H9 (cell line): Measurements from ENCODE around the gene STK11IP. TPM values are rescaled to one million over a fixed set of nuclear protein-coding genes. Genes with fewer than 3 reads are reported as not detected.

Source experiments
- DNase-seq: peaks from one replicate; pipeline ENCODE4 v3.0.0-alpha.2; 2017
- H2AFZ ChIP-seq: one replicate; pipeline ENCODE4 v1.6.1; 2013; ENCODE audit warnings: mild to moderate bottlenecking, low read length, control low read depth, moderate library complexity
- H2AK5ac ChIP-seq: 2 replicates; pipeline ENCODE4 v1.6.1; 2013; ENCODE audit warnings: low read length, control low read depth, mixed read lengths; ENCODE audit not compliant: insufficient read length
- H2BK120ac ChIP-seq: one replicate; pipeline ENCODE4 v1.6.1; 2013; ENCODE audit warnings: low read depth, mild to moderate bottlenecking, low read length, control low read depth, inconsistent platforms; ENCODE audit not compliant: poor library complexity, severe bottlenecking
- H2BK12ac ChIP-seq: 2 replicates; pipeline ENCODE4 v1.6.1; 2013; ENCODE audit warnings: low read length, control low read depth, mixed read lengths, low read depth; ENCODE audit not compliant: insufficient read length
- H2BK15ac ChIP-seq: 2 replicates; pipeline ENCODE4 v1.6.1; 2013; ENCODE audit warnings: low read depth, low read length, control low read depth
- H2BK20ac ChIP-seq: one replicate; pipeline ENCODE4 v1.6.1; 2013; ENCODE audit warnings: low read depth, mild to moderate bottlenecking, low read length, control low read depth, inconsistent platforms; ENCODE audit not compliant: poor library complexity, severe bottlenecking
- H2BK5ac ChIP-seq: 2 replicates; pipeline ENCODE4 v1.6.1; 2013; ENCODE audit warnings: low read length, control low read depth, mixed read lengths; ENCODE audit not compliant: insufficient read length
- H3K14ac ChIP-seq: 2 replicates; pipeline ENCODE4 v1.6.1; 2013; ENCODE audit warnings: low read length, control low read depth; ENCODE audit not compliant: insufficient read depth
- H3K18ac ChIP-seq: 2 replicates; pipeline ENCODE4 v1.6.1; 2013; ENCODE audit warnings: low read depth, mild to moderate bottlenecking, mixed read lengths, low read length, control low read depth; ENCODE audit not compliant: insufficient read length
- H3K23ac ChIP-seq: 2 replicates; pipeline ENCODE4 v1.6.1; 2013; ENCODE audit warnings: low read length, control low read depth, mixed read lengths, low read depth; ENCODE audit not compliant: insufficient read length
- H3K23me2 ChIP-seq: 2 replicates; pipeline ENCODE4 v1.6.1; 2013; ENCODE audit warnings: low read depth, mild to moderate bottlenecking, mixed read lengths, low read length, control low read depth; ENCODE audit not compliant: insufficient read length, poor library complexity, severe bottlenecking
- H3K27ac ChIP-seq: 2 replicates; pipeline ENCODE4 v1.5.1; 2013; ENCODE audit warnings: low read length, control low read depth, mixed read lengths, low read depth; ENCODE audit not compliant: insufficient read length
- H3K27me3 ChIP-seq: 2 replicates; pipeline ENCODE4 v1.6.1; 2013; ENCODE audit warnings: low read length, control low read depth, inconsistent platforms; ENCODE audit not compliant: insufficient read depth
- H3K4ac ChIP-seq: 2 replicates; pipeline ENCODE4 v1.6.1; 2013; ENCODE audit warnings: low read depth, mild to moderate bottlenecking, control low read depth, inconsistent platforms, low read length, moderate library complexity
- H3K4me1 ChIP-seq: 2 replicates; pipeline ENCODE4 v1.6.1; 2013; ENCODE audit warnings: low read length, control low read depth, inconsistent platforms; ENCODE audit not compliant: insufficient read depth
- H3K4me2 ChIP-seq: 2 replicates; pipeline ENCODE4 v1.6.1; 2013; ENCODE audit warnings: low read length, control low read depth, mixed read lengths; ENCODE audit not compliant: insufficient read length, insufficient read depth
- H3K56ac ChIP-seq: 2 replicates; pipeline ENCODE4 v1.6.1; 2013; ENCODE audit warnings: low read depth, mild to moderate bottlenecking, mixed read lengths, low read length, control low read depth; ENCODE audit not compliant: insufficient read length
- H3K79me1 ChIP-seq: 2 replicates; pipeline ENCODE4 v1.6.1; 2013; ENCODE audit warnings: low read depth, mild to moderate bottlenecking, moderate library complexity, low read length, control low read depth, inconsistent platforms; ENCODE audit not compliant: insufficient read depth, poor library complexity, severe bottlenecking
- H3K79me2 ChIP-seq: 2 replicates; pipeline ENCODE4 v1.6.1; 2013; ENCODE audit warnings: low read length, control low read depth, inconsistent platforms; ENCODE audit not compliant: insufficient read depth
- H3K9ac ChIP-seq: 2 replicates; pipeline ENCODE4 v1.6.1; 2013; ENCODE audit warnings: low read length, control low read depth, mixed read lengths; ENCODE audit not compliant: insufficient read length; ENCODE audit errors: extremely low read depth
- H3K9me3 ChIP-seq: one replicate; pipeline ENCODE4 v1.6.1; 2013; ENCODE audit warnings: low read depth, low read length, inconsistent platforms; ENCODE audit not compliant: control insufficient read depth
- H3T11ph ChIP-seq: one replicate; pipeline ENCODE4 v1.6.1; 2013; ENCODE audit warnings: mild to moderate bottlenecking, low read length, control low read depth, inconsistent platforms
- H4K20me1 ChIP-seq: one replicate; pipeline ENCODE4 v1.6.1; 2013; ENCODE audit not compliant: control insufficient read depth, insufficient read length, insufficient read depth
- H4K5ac ChIP-seq: 2 replicates; pipeline ENCODE4 v1.6.1; 2013; ENCODE audit warnings: low read depth, mild to moderate bottlenecking, mixed read lengths, low read length, control low read depth; ENCODE audit not compliant: insufficient read length
- H4K8ac ChIP-seq: replicated peaks from 2 replicates; pipeline ENCODE4 v1.6.1; 2013; ENCODE audit warnings: low read length, control low read depth, mixed read lengths, low read depth; ENCODE audit not compliant: insufficient read length
- H4K91ac ChIP-seq: 2 replicates; pipeline ENCODE4 v1.6.1; 2013; ENCODE audit warnings: low read depth, mild to moderate bottlenecking, moderate library complexity, mixed read lengths, low read length, control low read depth; ENCODE audit not compliant: insufficient read length
- H3K27ac Mint-ChIP-seq, 3 experiments: 2 replicates in 2 of 3; 3 replicates in 1 of 3; pipeline ENCODE4 v1.8.0; 2020 to 2021; ENCODE audit warnings: mixed read lengths in 3 of 3, mild to moderate bottlenecking in 1 of 3, moderate library complexity in 1 of 3
- H3K27me3 Mint-ChIP-seq: 2 replicates; pipeline ENCODE4 v1.8.0; 2021; ENCODE audit warnings: low read depth, mild to moderate bottlenecking, moderate library complexity, mixed read lengths
- H3K36me3 Mint-ChIP-seq, 3 experiments: 2 replicates in 2 of 3; 3 replicates in 1 of 3; pipeline ENCODE4 v1.8.0; 2020 to 2021; ENCODE audit warnings: low read depth in 3 of 3, mixed read lengths in 3 of 3; ENCODE audit not compliant: insufficient read depth in 1 of 3
- H3K4me1 Mint-ChIP-seq, 2 experiments: 2 replicates each; pipeline ENCODE4 v1.8.0; 2020; ENCODE audit warnings: mixed read lengths in 2 of 2
- H3K4me3 Mint-ChIP-seq, 2 experiments: 2 replicates in 1 of 2; 3 replicates in 1 of 2; pipeline ENCODE4 v1.8.0; 2020 to 2021; ENCODE audit warnings: mild to moderate bottlenecking in 2 of 2, mixed read lengths in 2 of 2, moderate library complexity in 1 of 2
- H3K9me3 Mint-ChIP-seq, 2 experiments: 2 replicates in 1 of 2; 3 replicates in 1 of 2; pipeline ENCODE4 v1.8.0; 2020; ENCODE audit warnings: mild to moderate bottlenecking in 2 of 2, mixed read lengths in 2 of 2, moderate library complexity in 1 of 2
- WGBS: extraction: QIAGEN DNeasy Blood & Tissue Kit; methylation state at CpG from one replicate; pipeline ENCODE4 v1.1.7; 2013; ENCODE audit warnings: missing lambda C conversion rate, low lambda C conversion rate, mixed read lengths; ENCODE audit not compliant: insufficient read length; ENCODE audit errors: extremely low coverage; 5-methylcytosine and 5-hydroxymethylcytosine counted together
- total RNA-seq: library from RNA; stranded (reverse); gene quantifications from 2 replicates; pipeline ENCODE4 v1.2.1, GENCODE V29; 2021
- TF ChIP-seq, protein P1 (sequence below): fragments of 200-600 bp; sonication (generic); conservative IDR thresholded peaks from 3 replicates; pipeline ENCODE4 v1.8.0; 2021; ENCODE audit warnings: antibody characterized with exemption, mild to moderate bottlenecking

STK11IP gene
- total RNA-seq, 1 experiment from 2014 or later, result 31.1 TPM

DNA sequence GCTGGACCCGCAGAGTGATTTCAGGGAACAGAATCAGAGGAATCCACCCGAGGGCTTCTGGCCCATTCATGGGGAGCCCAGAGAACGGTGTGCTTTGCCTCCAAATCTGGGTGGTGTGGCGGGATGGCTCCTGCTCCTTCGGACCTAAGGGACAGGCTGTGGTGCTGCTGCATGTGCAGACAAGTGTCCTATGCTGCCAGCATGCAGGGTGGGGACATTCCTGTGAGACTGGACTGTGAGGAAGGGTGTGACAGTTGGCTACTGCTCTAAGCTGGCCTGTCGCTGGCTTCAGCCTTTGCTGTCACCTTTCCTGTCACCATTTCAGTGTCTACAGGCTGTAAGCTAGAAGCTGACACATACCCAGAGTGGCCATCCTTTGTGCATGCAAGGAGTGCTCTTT is 26.9 kb downstream of the STK11IP start:
- no peak overlapping the region for H2BK15ac ChIP-seq
- H3K27ac Mint-ChIP-seq, result no peak overlapping the region
- no peaks in the 10 kb centered on the region for H4K20me1 ChIP-seq
- no peaks in the 10 kb centered on the region for H3K79me1 ChIP-seq
- H3K27me3 Mint-ChIP-seq, result peaks cover 21% of the 10 kb centered on the region
- no peak overlapping the region for H3K4me3 Mint-ChIP-seq
- H3K4ac ChIP-seq, result no peak overlapping the region
- H2BK20ac ChIP-seq, result no peak overlapping the region
- no peak overlapping the region for H4K5ac ChIP-seq
- H3K79me2 ChIP-seq, result no peaks in the 10 kb centered on the region
- H4K8ac ChIP-seq, result no peak overlapping the region
- no peak overlapping the region for H3K9ac ChIP-seq
- H3K4me1 Mint-ChIP-seq, result peaks cover 6 to 16% of the 10 kb centered on the region in 2 experiments
- TF ChIP-seq, protein P1, sequence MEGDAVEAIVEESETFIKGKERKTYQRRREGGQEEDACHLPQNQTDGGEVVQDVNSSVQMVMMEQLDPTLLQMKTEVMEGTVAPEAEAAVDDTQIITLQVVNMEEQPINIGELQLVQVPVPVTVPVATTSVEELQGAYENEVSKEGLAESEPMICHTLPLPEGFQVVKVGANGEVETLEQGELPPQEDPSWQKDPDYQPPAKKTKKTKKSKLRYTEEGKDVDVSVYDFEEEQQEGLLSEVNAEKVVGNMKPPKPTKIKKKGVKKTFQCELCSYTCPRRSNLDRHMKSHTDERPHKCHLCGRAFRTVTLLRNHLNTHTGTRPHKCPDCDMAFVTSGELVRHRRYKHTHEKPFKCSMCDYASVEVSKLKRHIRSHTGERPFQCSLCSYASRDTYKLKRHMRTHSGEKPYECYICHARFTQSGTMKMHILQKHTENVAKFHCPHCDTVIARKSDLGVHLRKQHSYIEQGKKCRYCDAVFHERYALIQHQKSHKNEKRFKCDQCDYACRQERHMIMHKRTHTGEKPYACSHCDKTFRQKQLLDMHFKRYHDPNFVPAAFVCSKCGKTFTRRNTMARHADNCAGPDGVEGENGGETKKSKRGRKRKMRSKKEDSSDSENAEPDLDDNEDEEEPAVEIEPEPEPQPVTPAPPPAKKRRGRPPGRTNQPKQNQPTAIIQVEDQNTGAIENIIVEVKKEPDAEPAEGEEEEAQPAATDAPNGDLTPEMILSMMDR, result no peak
- H3K14ac ChIP-seq, result no peak overlapping the region
- no peak overlapping the region for H4K91ac ChIP-seq
- H2AK5ac ChIP-seq, result no peak overlapping the region
- no peaks in the 10 kb centered on the region for H3K27me3 ChIP-seq
- no peak overlapping the region for H3K18ac ChIP-seq
- 0 out of 2 replicates have a peak, but pooled peaks cover 3% of the 10 kb centered on the region for H3K4me1 ChIP-seq
- no peak overlapping the region for H2BK120ac ChIP-seq
- H3T11ph ChIP-seq, result no peak overlapping the region
- DNase-seq, result no peak
- H3K4me2 ChIP-seq, result no peak overlapping the region
- no peak overlapping the region for H3K23ac ChIP-seq
- no peak overlapping the region for H2BK5ac ChIP-seq
- H3K36me3 Mint-ChIP-seq, result no peaks in the 10 kb centered on the region; a peak in 1 of 7 replicates
- no peak overlapping the region for H3K27ac ChIP-seq
- no peaks in the 10 kb centered on the region; a peak in 1 of 5 replicates for H3K9me3 Mint-ChIP-seq
- WGBS, result no CpG with 5 or more reads among the region's 6 CpGs
- H3K56ac ChIP-seq, result no peak overlapping the region
- H2AFZ ChIP-seq, result no peak overlapping the region
- H3K9me3 ChIP-seq, result no peaks in the 10 kb centered on the region
- H2BK12ac ChIP-seq, result no peak overlapping the region
- H3K23me2 ChIP-seq, result no peaks in the 10 kb centered on the region
